OCI-LY1 (cell line): ENCODE measurements around the gene MSL3B.

Experiments used
- H2AFZ ChIP-seq: fragments of 200-600 bp; sonication (generic), shearing (Covaris generic); 2 replicates; pipeline ENCODE4 v1.6.0; 2014; ENCODE audit warnings: antibody characterized with exemption, mild to moderate bottlenecking, low read length
- H3F3A ChIP-seq: fragments of 200-600 bp; sonication (generic), shearing (Covaris generic); 2 replicates; pipeline ENCODE4 v1.6.0; 2014; ENCODE audit warnings: mild to moderate bottlenecking, antibody characterized with exemption, low read length, moderate library complexity; ENCODE audit not compliant: insufficient read depth
- H3K27ac ChIP-seq: fragments of 200-600 bp; sonication (generic); 2 replicates; pipeline ENCODE4 v1.5.1; 2014; ENCODE audit warnings: low read length, mixed run types, mild to moderate bottlenecking, low read depth; ENCODE audit not compliant: poor library complexity, severe bottlenecking
- H3K27me3 ChIP-seq: fragments of 200-600 bp; sonication (generic); 2 replicates; pipeline ENCODE4 v1.6.0; 2014; ENCODE audit warnings: antibody characterized with exemption, mild to moderate bottlenecking, low read length, moderate library complexity; ENCODE audit not compliant: insufficient read depth
- H3K36me3 ChIP-seq: fragments of 200-600 bp; sonication (generic); 2 replicates; pipeline ENCODE4 v1.6.1; 2014; ENCODE audit warnings: mild to moderate bottlenecking, antibody characterized with exemption, low read length, moderate library complexity, mixed read lengths; ENCODE audit not compliant: insufficient read depth
- H3K4me1 ChIP-seq: fragments of 200-600 bp; sonication (generic); 2 replicates; pipeline ENCODE4 v1.5.1; 2014; ENCODE audit warnings: mild to moderate bottlenecking, low read length, moderate library complexity; ENCODE audit not compliant: insufficient read depth, severe bottlenecking
- H3K4me2 ChIP-seq: fragments of 200-600 bp; sonication (generic), shearing (Covaris generic); 2 replicates; pipeline ENCODE4 v1.6.1; 2014; ENCODE audit warnings: low read length
- H3K4me3 ChIP-seq: fragments of 200-600 bp; sonication (generic); 2 replicates; pipeline ENCODE4 v1.5.1; 2014; ENCODE audit warnings: low read length, low read depth, mild to moderate bottlenecking, mixed read lengths; ENCODE audit not compliant: poor library complexity, severe bottlenecking
- H3K79me2 ChIP-seq: fragments of 200-600 bp; shearing (Covaris generic); 2 replicates; pipeline ENCODE4 v1.6.1; 2016; ENCODE audit warnings: mixed run types, low read length, mixed read lengths; ENCODE audit not compliant: insufficient read depth
- H3K9ac ChIP-seq: fragments of 200-600 bp; sonication (generic), shearing (Covaris generic); 2 replicates; pipeline ENCODE4 v1.6.1; 2014; ENCODE audit warnings: mild to moderate bottlenecking, low read length, mixed read lengths
- H3K9me2 ChIP-seq: fragments of 200-600 bp; sonication (generic), shearing (Covaris generic); 2 replicates; pipeline ENCODE4 v1.6.1; 2014; ENCODE audit warnings: low read depth, mild to moderate bottlenecking, low read length, mixed read lengths
- H3K9me3 ChIP-seq: fragments of 200-600 bp; shearing (Covaris generic); 2 replicates; pipeline ENCODE4 v1.6.1; 2014; ENCODE audit warnings: low read length, mixed read lengths
- H4K20me1 ChIP-seq: fragments of 200-600 bp; sonication (generic), shearing (Covaris generic); 2 replicates; pipeline ENCODE4 v1.6.0; 2016; ENCODE audit warnings: mild to moderate bottlenecking, low read length; ENCODE audit not compliant: insufficient read depth
- EZH2 ChIP-seq: fragments of 200-600 bp; sonication (generic), shearing (Covaris generic); IDR thresholded peaks from 2 replicates; pipeline ENCODE4 v1.8.0; 2017; ENCODE audit warnings: borderline replicate concordance, mixed run types, mild to moderate bottlenecking, antibody characterized with exemption, low read length, moderate library complexity, mixed read lengths
- TF ChIP-seq, protein P1 (sequence below): fragments of 200-600 bp; sonication (generic), shearing (Covaris generic); IDR thresholded peaks from 2 replicates; pipeline ENCODE4 v1.5.1; 2017; ENCODE audit warnings: mild to moderate bottlenecking, antibody characterized with exemption, low read length, moderate library complexity, mixed read lengths

MSL3B gene

DNA sequence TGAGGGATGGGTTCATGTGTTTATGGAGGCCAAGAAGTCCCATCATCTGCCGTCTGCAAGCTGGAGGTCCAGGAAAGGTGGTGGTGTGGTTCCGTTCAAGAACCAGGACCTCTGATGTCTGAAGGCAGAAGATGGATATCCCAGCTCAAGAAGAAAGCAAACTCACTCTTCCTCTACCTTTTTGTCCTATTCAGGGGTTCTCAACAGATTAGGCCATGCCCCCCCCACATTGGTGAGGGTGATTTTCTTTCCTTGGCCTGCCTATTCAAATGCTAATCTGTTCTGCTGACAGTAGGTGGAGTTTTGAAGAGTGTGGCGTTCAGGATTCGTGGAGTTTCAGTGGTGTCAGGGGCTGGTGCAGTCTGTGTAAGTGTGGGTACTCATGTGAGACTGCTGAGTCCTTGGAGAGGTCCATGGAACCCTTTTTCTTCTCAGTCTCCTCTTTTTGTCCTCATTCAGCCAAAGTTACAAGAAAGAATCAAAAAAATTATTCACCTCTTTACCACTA is 5.9 kb downstream of the MSL3B start:
- Histone ChIP-seq H3K4me1 (peaks cover 4% of the 10 kb centered on the region), H2AFZ (no peak overlapping the region), H4K20me1 (no peaks in the 10 kb centered on the region), H3K9ac (no peak overlapping the region), H3K9me2 (no peaks in the 10 kb centered on the region), H3K4me2 (no peak overlapping the region), H3K27me3 (no peaks in the 10 kb centered on the region), H3K27ac (no peak overlapping the region), H3F3A (no peaks in the 10 kb centered on the region), H3K4me3 (no peak overlapping the region), H3K79me2 (no peaks in the 10 kb centered on the region), H3K9me3 (no peaks in the 10 kb centered on the region), H3K36me3 (no peaks in the 10 kb centered on the region)
- TF ChIP-seq, protein P1, sequence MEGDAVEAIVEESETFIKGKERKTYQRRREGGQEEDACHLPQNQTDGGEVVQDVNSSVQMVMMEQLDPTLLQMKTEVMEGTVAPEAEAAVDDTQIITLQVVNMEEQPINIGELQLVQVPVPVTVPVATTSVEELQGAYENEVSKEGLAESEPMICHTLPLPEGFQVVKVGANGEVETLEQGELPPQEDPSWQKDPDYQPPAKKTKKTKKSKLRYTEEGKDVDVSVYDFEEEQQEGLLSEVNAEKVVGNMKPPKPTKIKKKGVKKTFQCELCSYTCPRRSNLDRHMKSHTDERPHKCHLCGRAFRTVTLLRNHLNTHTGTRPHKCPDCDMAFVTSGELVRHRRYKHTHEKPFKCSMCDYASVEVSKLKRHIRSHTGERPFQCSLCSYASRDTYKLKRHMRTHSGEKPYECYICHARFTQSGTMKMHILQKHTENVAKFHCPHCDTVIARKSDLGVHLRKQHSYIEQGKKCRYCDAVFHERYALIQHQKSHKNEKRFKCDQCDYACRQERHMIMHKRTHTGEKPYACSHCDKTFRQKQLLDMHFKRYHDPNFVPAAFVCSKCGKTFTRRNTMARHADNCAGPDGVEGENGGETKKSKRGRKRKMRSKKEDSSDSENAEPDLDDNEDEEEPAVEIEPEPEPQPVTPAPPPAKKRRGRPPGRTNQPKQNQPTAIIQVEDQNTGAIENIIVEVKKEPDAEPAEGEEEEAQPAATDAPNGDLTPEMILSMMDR: no peak
- TF ChIP-seq EZH2: no peak

DNA sequence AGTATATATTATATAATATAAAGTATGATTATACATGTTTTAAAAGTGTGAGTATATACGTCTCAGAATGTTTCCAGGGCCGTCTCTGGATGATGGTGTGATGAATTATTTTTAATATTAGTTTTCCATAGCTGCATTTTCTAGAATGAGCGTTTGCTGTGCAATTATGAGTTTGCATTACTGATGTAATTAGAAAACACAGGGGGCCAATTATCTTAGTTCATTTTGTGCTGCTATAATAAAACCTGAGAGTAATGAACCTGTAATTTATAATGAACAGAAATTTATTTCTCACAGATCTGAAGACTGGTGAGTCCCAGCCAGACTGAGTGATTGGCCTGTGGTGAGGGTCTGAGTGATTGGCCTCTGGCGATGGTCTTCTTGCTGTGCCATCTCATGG is 9.9 kb downstream of the MSL3B start:
- Histone ChIP-seq H3K4me3 (no peak overlapping the region), H3K4me1 (peaks cover 13% of the 10 kb centered on the region), H3K36me3 (peaks cover 9% of the 10 kb centered on the region; the same call in 1 of the 2 replicates), H3K9me3 (no peaks in the 10 kb centered on the region; the same call in 1 of the 2 replicates), H3K27me3 (no peaks in the 10 kb centered on the region), H2AFZ (no peak overlapping the region), H3F3A (no peaks in the 10 kb centered on the region), H4K20me1 (no peaks in the 10 kb centered on the region), H3K27ac (no peak overlapping the region), H3K9me2 (no peaks in the 10 kb centered on the region), H3K9ac (no peak overlapping the region), H3K79me2 (peaks cover 10% of the 10 kb centered on the region), H3K4me2 (no peak overlapping the region)
- TF ChIP-seq, protein P1: no peak

DNA sequence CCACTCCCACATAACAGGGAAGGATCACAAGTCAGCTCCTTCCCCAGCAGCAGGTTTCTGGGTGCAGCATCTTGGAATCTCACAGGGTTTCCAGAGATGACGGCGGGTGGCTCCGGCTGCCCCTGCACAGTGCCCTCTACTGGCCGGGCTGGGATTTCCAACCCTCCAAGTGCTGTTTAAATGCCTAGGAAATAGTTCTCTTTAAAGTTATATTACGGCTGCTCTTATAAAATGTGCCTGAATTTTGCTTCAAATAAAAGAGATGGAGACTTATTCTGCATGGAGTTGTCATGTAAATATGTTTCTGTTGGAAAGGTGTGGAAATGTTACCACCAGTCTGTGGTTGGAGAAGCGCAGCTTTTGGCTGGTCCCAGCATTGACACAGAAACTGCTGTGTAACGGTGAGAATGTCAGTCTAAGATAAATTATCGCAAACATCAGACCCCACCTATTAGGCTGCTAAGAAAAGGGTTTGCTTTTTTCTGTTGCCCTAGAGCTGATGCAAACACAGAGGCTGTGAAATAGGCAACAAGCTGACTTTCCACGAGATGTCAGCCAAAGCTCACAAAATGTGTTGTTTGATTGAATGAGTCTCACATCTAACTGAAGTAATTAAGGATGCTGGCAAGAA is 10.6 kb downstream of the MSL3B start:
- H3K4me3 ChIP-seq: no peak overlapping the region
- no peaks in the 10 kb centered on the region; the same call in 1 of the 2 replicates for H3K9me3 ChIP-seq
- no peak overlapping the region for H3K9ac ChIP-seq
- no peak overlapping the region for H2AFZ ChIP-seq
- no peak overlapping the region; the same call in 1 of the 2 replicates for H3K4me2 ChIP-seq
- H3K27ac ChIP-seq: no peak overlapping the region
- no peaks in the 10 kb centered on the region for H3F3A ChIP-seq
- H4K20me1 ChIP-seq: no peaks in the 10 kb centered on the region
- H3K27me3 ChIP-seq: no peaks in the 10 kb centered on the region
- H3K36me3 ChIP-seq: peaks cover 16% of the 10 kb centered on the region; the same call in 1 of the 2 replicates
- no peak for TF ChIP-seq EZH2
- TF ChIP-seq, protein P1: peak; percentile 96
- H3K9me2 ChIP-seq: no peaks in the 10 kb centered on the region
- H3K79me2 ChIP-seq: peaks cover 17% of the 10 kb centered on the region
- peaks cover 20% of the 10 kb centered on the region for H3K4me1 ChIP-seq
